Suprapubic skin (tissue), 3 donors: ENCODE measurements around the gene ATP9B.

Source experiments
- CTCF ChIP-seq, 2 donors: fragments of 200-600 bp in 1 of 2; fragments of 450-650 bp in 1 of 2; sonication (generic) in 1 of 2; IDR thresholded peaks; one replicate each; pipeline ENCODE4 v1.5.1; 2016 to 2019; ENCODE audit warnings: antibody characterized with exemption in 2 of 2, mild to moderate bottlenecking in 1 of 2, moderate library complexity in 1 of 2
- POLR2A ChIP-seq, 2 donors: fragments of 450-650 bp; IDR thresholded peaks; one replicate each; pipeline ENCODE4 v1.6.1; 2017; ENCODE audit warnings: antibody characterized with exemption in 2 of 2, mild to moderate bottlenecking in 2 of 2, moderate library complexity in 2 of 2

- TF ChIP-seq CTCF (IDR thresholded peaks at IDR 0.05) (no peak), POLR2A (IDR thresholded peaks at IDR 0.05) (no peak)
Observed at GRCh38 chr18:79139206-79139605, 70.0 kb downstream of the ATP9B start.
